B cell (primary cell): ENCODE data around the gene PCDHB15. TPM values are rescaled to one million over a fixed set of nuclear protein-coding genes. Genes with fewer than 3 reads are reported as not detected.
"Not testable (repeated sequence)": the region's sequence is repeated elsewhere in the genome, so short reads cannot be mapped to it uniquely, and the experiment has no call there.

ENCODE experiments used
- ATAC-seq: fragments of 200-7000 bp; cut with Tn5 transposase; one replicate; pipeline ENCODE4 v1.10.0; 2021; ENCODE audit warnings: low read depth, mild to moderate bottlenecking, moderate number of reproducible peaks, moderate library complexity
- CTCF ChIA-PET: fragments of 350-600 bp; sonication (Branson Sonifier 250); formaldehyde crosslinking; loops from one replicate; lab custom pipeline; 2021; ENCODE audit warnings: antibody characterized with exemption, inconsistent platforms; lab: Charles Lee
- POLR2A ChIA-PET: fragments of 350-600 bp; sonication (Branson Sonifier 250); formaldehyde crosslinking; loops from one replicate; lab custom pipeline; 2021; ENCODE audit warnings: antibody characterized with exemption; lab: Charles Lee
- DNase-seq: peaks from one replicate; pipeline ENCODE4 v3.0.0; 2013
- H2AFZ ChIP-seq: 2 replicates; pipeline ENCODE4 v1.6.1; 2012; ENCODE audit warnings: mild to moderate bottlenecking, low read depth, low read length; ENCODE audit not compliant: insufficient read depth, poor library complexity, severe bottlenecking
- H3K27ac ChIP-seq, 2 donors: 1 replicate in 1 of 2; 2 replicates in 1 of 2; pipeline ENCODE4 v1.5.1; 2012 to 2013; ENCODE audit warnings: low read length in 2 of 2, mild to moderate bottlenecking in 2 of 2, moderate library complexity in 1 of 2
- H3K27me3 ChIP-seq, 4 experiments: fragments of 200-600 bp in 1 of 4; sonication (generic) in 1 of 4; replicated peaks in 1 of 4; 1 replicate in 2 of 4; 2 replicates in 2 of 4; pipeline versions ENCODE4 v1.6.1 to v1.7.0; 2013 to 2016; ENCODE audit warnings: low read length in 3 of 4, mild to moderate bottlenecking in 2 of 4, mixed read lengths in 1 of 4, moderate library complexity in 1 of 4; ENCODE audit not compliant: insufficient read depth in 4 of 4, control insufficient read depth in 3 of 4; ENCODE audit errors: control extremely low read depth in 1 of 4
- H3K36me3 ChIP-seq, 2 experiments: replicated peaks in 1 of 2; 1 replicate in 1 of 2; 2 replicates in 1 of 2; pipeline versions ENCODE4 v1.6.1 to v1.7.1; 2013; ENCODE audit warnings: low read length in 1 of 2; ENCODE audit not compliant: insufficient read depth in 2 of 2, control insufficient read depth in 1 of 2; ENCODE audit errors: control extremely low read depth in 1 of 2, extremely low read depth in 1 of 2
- H3K4me1 ChIP-seq, 2 donors: fragments of 200-600 bp in 1 of 2; sonication (generic) in 1 of 2; 1 replicate in 1 of 2; 2 replicates in 1 of 2; pipeline versions ENCODE4 v1.5.1 to v1.6.1; 2013 to 2017; ENCODE audit warnings: low read length in 2 of 2; ENCODE audit not compliant: control insufficient read depth in 2 of 2, insufficient read depth in 2 of 2
- H3K4me2 ChIP-seq: replicated peaks from 2 replicates; pipeline ENCODE3; 2012; ENCODE audit warnings: mild to moderate bottlenecking, low read depth, low read length; ENCODE audit not compliant: poor library complexity, severe bottlenecking
- H3K4me3 ChIP-seq, 5 experiments: fragments of 200-600 bp in 1 of 5; sonication (generic) in 1 of 5; 1 replicate in 3 of 5; 2 replicates in 2 of 5; pipeline versions ENCODE4 v1.5.1 to v1.7.0; 2011 to 2016; ENCODE audit warnings: low read length in 4 of 5, mild to moderate bottlenecking in 4 of 5, low read depth in 2 of 5, control low read depth in 1 of 5, moderate library complexity in 1 of 5; ENCODE audit not compliant: insufficient read depth in 1 of 5; ENCODE audit errors: control extremely low read depth in 1 of 5, extremely low read depth in 1 of 5
- H3K79me2 ChIP-seq: fragments of 200-600 bp; sonication (generic); one replicate; pipeline ENCODE4 v1.6.0; 2016; ENCODE audit warnings: low read length; ENCODE audit not compliant: control insufficient read depth, insufficient read depth
- H3K9ac ChIP-seq: fragments of 200-600 bp; sonication (generic); 2 replicates; pipeline ENCODE4 v1.6.1; 2017; ENCODE audit warnings: mild to moderate bottlenecking, low read length, moderate library complexity
- H3K9me3 ChIP-seq, 3 donors: one replicate each; pipeline versions ENCODE4 v1.6.1 to v1.7.1; 2013; ENCODE audit warnings: low read length in 2 of 3; ENCODE audit not compliant: control insufficient read depth in 2 of 3, insufficient read depth in 1 of 3; ENCODE audit errors: control extremely low read depth in 1 of 3
- H4K20me1 ChIP-seq: 2 replicates; pipeline ENCODE4 v1.6.0; 2012; ENCODE audit warnings: mild to moderate bottlenecking, low read length; ENCODE audit not compliant: insufficient read depth, control insufficient read depth, poor library complexity, severe bottlenecking
- H3K27ac Mint-ChIP-seq: one replicate; pipeline ENCODE4 v1.8.0; 2021; ENCODE audit warnings: mixed read lengths
- H3K27me3 Mint-ChIP-seq: one replicate; pipeline ENCODE4 v1.8.0; 2021; ENCODE audit warnings: mixed read lengths
- H3K4me1 Mint-ChIP-seq: one replicate; pipeline ENCODE4 v1.8.0; 2021; ENCODE audit warnings: mixed read lengths
- H3K4me3 Mint-ChIP-seq: one replicate; pipeline ENCODE4 v1.8.0; 2021; ENCODE audit warnings: mixed read lengths
- H3K9me3 Mint-ChIP-seq: one replicate; pipeline ENCODE4 v1.8.0; 2022; ENCODE audit warnings: mixed read lengths; ENCODE audit not compliant: insufficient read depth
- EZH2 ChIP-seq: IDR thresholded peaks from 2 replicates; pipeline ENCODE4 v1.6.1; 2012; ENCODE audit warnings: borderline replicate concordance, low read depth, mild to moderate bottlenecking, moderate library complexity, low read length; ENCODE audit not compliant: insufficient read depth, poor library complexity, severe bottlenecking
- WGBS: methylation state at CpG from one replicate; pipeline ENCODE4 v1.1.5; 2013; ENCODE audit warnings: missing lambda C conversion rate; ENCODE audit not compliant: insufficient coverage; 5-methylcytosine and 5-hydroxymethylcytosine counted together
- intact Hi-C: fragments of 100-400 bp; cut with micrococcal nuclease; formaldehyde crosslinking; loops from one replicate; pipeline ENCODE4 v1.10.0; 2022
- polyA plus RNA-seq: library from polyadenylated mRNA; depleted of rRNA; stranded (reverse); fragments of >200 nt; gene quantifications from 2 replicates; pipeline ENCODE4 v1.2.3, GENCODE V29; 2012
- total RNA-seq, 2 donors: library from RNA; stranded (reverse); fragments of 120-200 nt in 1 of 2; gene quantifications; 1 replicate in 1 of 2; 2 replicates in 1 of 2; pipeline versions ENCODE4 v1.2.3 to v1.2.4, GENCODE V29; 2013 to 2022
- TF ChIP-seq, protein P1 (sequence below): fragments of 200-600 bp; IDR thresholded peaks from one replicate; pipeline ENCODE4 v1.8.0; 2022; ENCODE audit warnings: antibody characterized with exemption, mild to moderate bottlenecking

The PCDHB15 gene
- total and polyA plus RNA-seq, 2 donors (not counting 1 experiment from before 2014, with no cell fraction given) = not detected

DNA sequence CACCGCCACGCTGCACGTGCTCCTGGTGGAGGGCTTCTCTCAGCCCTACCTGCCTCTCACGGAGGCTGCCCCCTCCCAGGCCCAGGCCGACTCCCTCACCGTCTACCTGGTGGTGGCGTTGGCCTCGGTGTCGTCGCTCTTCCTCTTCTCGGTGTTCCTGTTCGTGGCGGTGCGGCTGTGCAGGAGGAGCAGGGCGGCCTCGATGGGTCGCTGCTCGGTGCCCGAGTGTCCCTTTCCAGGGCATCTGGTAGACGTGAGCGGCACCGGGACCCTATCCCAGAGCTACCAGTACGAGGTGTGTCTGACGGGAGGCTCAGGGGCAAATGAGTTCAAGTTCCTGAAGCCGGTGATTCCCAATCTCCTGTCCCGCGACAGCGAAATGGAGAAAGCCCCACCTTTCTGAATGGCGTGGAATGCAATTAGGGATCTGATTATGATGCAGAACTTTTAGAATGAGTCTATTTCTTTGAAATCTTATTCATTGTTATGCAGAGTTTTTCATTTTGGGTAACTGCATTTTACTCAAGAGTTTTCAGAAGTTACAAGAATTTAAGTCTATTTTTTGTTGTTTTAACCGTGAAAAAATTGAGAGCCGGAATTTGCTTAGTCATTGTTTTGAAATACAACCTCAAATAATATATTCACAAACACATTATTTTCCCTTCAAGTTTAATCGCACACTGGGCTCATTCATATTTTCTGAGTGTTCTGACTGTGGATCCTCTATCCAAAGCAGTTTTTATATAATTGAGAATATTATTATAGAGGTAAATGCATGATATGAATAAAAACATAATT, 8.5 kb upstream of the PCDHB15 start:
- peaks cover 0 to 33% (median 17%) of the 10 kb centered on the region in 4 experiments for H3K27me3 ChIP-seq
- 39% methylated on average over 27 of the region's 32 CpGs for WGBS
- no peak for TF ChIP-seq EZH2
- TF ChIP-seq, protein P1, sequence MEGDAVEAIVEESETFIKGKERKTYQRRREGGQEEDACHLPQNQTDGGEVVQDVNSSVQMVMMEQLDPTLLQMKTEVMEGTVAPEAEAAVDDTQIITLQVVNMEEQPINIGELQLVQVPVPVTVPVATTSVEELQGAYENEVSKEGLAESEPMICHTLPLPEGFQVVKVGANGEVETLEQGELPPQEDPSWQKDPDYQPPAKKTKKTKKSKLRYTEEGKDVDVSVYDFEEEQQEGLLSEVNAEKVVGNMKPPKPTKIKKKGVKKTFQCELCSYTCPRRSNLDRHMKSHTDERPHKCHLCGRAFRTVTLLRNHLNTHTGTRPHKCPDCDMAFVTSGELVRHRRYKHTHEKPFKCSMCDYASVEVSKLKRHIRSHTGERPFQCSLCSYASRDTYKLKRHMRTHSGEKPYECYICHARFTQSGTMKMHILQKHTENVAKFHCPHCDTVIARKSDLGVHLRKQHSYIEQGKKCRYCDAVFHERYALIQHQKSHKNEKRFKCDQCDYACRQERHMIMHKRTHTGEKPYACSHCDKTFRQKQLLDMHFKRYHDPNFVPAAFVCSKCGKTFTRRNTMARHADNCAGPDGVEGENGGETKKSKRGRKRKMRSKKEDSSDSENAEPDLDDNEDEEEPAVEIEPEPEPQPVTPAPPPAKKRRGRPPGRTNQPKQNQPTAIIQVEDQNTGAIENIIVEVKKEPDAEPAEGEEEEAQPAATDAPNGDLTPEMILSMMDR = no peak
- no peak overlapping the region for H3K27ac ChIP-seq
- H3K4me1 ChIP-seq = no peaks in the 10 kb centered on the region
- H3K36me3 ChIP-seq = no peaks in the 10 kb centered on the region
- H3K27ac Mint-ChIP-seq = no peak overlapping the region
- peaks cover 4 to 50% (median 40%) of the 10 kb centered on the region in 3 donors for H3K9me3 ChIP-seq
- ChIA-PET POLR2A (no interaction called here), CTCF (no interaction called here)
- H3K9me3 Mint-ChIP-seq = peaks cover 17% of the 10 kb centered on the region
- H3K4me2 ChIP-seq = no peak overlapping the region
- H3K27me3 Mint-ChIP-seq = peaks cover 29% of the 10 kb centered on the region
- H3K9ac ChIP-seq = no peak overlapping the region
- no peaks in the 10 kb centered on the region for H4K20me1 ChIP-seq
- H3K79me2 ChIP-seq = no peaks in the 10 kb centered on the region
- H3K4me1 Mint-ChIP-seq = no peaks in the 10 kb centered on the region
- no peak overlapping the region for H3K4me3 ChIP-seq
- intact Hi-C loops = no loop called here
- no peak overlapping the region for H3K4me3 Mint-ChIP-seq
- no peak for ATAC-seq
- no peak for DNase-seq
- H2AFZ ChIP-seq = no peak overlapping the region

DNA sequence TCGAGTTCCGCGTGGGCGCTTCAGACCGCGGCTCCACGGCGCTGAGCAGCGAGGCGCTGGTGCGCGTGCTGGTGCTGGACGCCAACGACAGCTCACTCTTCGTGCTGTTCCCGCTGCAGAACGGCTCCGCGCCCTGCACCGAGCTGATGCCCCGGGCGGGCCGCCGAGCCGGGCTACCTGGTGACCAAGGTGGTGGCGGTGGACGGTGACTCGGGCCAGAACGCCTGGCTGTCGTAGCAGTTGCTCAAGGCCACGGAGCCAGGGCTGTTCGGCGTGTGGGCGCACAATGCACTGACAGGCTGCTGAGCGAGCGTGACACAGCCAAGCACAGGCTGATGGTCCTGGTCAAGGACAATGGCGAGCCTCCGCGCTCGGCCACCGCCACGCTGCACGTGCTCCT, 3.7 kb upstream of the PCDHB15 start:
- no peaks in the 10 kb centered on the region for H3K36me3 ChIP-seq
- no peak overlapping the region for H3K9ac ChIP-seq
- CTCF ChIA-PET = no interaction called here
- no peak overlapping the region for H3K4me2 ChIP-seq
- DNase-seq = no peak
- no peak overlapping the region for H3K4me3 ChIP-seq
- peaks cover 0 to 34% (median 15%) of the 10 kb centered on the region in 4 experiments for H3K27me3 ChIP-seq
- H2AFZ ChIP-seq = no peak overlapping the region
- Mint-ChIP-seq H3K27me3 (peaks cover 32% of the 10 kb centered on the region), H3K4me1 (no peaks in the 10 kb centered on the region), H3K9me3 (peaks cover 17% of the 10 kb centered on the region), H3K27ac (no peak overlapping the region), H3K4me3 (no peak overlapping the region)
- POLR2A ChIA-PET = no interaction called here
- intact Hi-C loops = no loop called here
- H4K20me1 ChIP-seq = no peaks in the 10 kb centered on the region
- H3K9me3 ChIP-seq = peaks cover 2 to 67% (median 49%) of the 10 kb centered on the region in 3 donors
- TF ChIP-seq, protein P1 = no peak
- TF ChIP-seq EZH2 = no peak
- no peaks in the 10 kb centered on the region for H3K4me1 ChIP-seq
- WGBS = 48% methylated on average over 43 of the region's 43 CpGs
- no peak overlapping the region for H3K27ac ChIP-seq
- no peaks in the 10 kb centered on the region for H3K79me2 ChIP-seq
- no peak for ATAC-seq

DNA sequence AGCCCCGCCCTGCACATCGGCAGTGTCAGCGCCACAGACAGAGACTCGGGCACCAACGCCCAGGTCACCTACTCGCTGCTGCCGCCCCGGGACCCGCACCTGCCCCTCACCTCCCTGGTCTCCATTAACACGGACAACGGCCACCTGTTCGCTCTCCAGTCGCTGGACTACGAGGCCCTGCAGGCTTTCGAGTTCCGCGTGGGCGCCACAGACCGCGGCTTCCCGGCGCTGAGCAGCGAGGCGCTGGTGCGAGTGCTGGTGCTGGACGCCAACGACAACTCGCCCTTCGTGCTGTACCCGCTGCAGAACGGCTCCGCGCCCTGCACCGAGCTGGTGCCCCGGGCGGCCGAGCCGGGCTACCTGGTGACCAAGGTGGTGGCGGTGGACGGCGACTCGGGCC, 1.8 kb downstream of the PCDHB15 start:
- POLR2A ChIA-PET, H2AFZ ChIP-seq, DNase-seq, H3K4me1 Mint-ChIP-seq, H3K4me3 Mint-ChIP-seq, H3K9ac ChIP-seq, H3K4me3 ChIP-seq, H3K27ac Mint-ChIP-seq, H3K36me3 ChIP-seq, ATAC-seq, CTCF ChIA-PET, intact Hi-C loops, H4K20me1 ChIP-seq, H3K4me1 ChIP-seq, H3K4me2 ChIP-seq, H3K79me2 ChIP-seq, H3K27ac ChIP-seq: not testable (repeated sequence)
- Mint-ChIP-seq H3K9me3 (peaks cover 15% of the 10 kb centered on the region), H3K27me3 (peaks cover 11% of the 10 kb centered on the region)
- Histone ChIP-seq H3K27me3 (peaks cover 0 to 17% (median 11%) of the 10 kb centered on the region in 4 experiments), H3K9me3 (peaks cover 7 to 79% (median 47%) of the 10 kb centered on the region in 3 donors)
- WGBS = 66% methylated on average over 12 of the region's 42 CpGs
